ENCODE results near the gene GDF7.

Gene GDF7

DNA sequence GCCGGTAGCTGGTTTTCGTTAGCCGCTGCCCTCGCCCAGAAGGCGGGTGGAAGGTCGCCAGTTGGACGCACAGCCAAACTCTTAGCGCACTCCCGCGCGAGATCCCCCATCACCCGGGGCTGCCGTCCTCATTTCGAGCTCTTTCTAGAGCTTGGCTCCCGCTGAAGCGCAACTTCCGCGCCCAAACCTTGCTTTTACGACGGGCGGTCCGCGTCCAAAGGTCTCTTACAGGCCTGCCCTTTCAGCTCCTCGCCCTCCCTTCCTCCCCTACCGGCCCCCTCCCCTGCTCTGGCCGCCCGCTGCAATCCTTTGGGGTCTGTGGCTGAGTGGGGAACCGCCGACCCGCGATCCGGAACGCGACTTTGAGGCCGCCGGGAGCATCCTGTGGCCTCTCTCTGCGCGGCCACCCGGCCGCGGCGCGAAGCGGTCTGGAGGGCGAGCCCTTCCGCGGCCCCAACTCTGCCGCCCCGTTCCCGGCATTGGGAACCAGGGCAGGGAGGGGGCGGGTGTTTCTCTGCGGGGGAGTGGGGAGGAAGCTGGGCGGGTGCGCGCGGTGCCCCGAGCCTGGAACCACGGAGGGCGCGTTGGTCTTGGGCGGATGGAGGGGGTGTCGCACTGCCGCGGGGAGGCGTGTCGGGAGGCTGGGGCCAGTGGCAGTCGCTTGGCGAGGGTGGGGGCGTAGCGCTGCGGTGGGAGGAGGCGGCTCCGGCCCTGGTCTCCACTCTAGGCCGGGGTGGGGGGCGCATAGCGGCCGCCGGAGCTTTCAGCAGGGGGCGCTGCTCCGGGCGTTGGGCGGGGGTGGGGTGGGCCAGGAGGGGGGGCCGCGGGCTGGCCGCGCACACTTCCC lies at the start of gene GDF7:
Gene GDF7 (plus strand): TSS at position 841 of the 847 bp plus-strand sequence. CDS start 96 bp downstream, outside the sequence.
- DNase-seq = peak in 2 of 6 experiments; percentile 22 to 29

DNA sequence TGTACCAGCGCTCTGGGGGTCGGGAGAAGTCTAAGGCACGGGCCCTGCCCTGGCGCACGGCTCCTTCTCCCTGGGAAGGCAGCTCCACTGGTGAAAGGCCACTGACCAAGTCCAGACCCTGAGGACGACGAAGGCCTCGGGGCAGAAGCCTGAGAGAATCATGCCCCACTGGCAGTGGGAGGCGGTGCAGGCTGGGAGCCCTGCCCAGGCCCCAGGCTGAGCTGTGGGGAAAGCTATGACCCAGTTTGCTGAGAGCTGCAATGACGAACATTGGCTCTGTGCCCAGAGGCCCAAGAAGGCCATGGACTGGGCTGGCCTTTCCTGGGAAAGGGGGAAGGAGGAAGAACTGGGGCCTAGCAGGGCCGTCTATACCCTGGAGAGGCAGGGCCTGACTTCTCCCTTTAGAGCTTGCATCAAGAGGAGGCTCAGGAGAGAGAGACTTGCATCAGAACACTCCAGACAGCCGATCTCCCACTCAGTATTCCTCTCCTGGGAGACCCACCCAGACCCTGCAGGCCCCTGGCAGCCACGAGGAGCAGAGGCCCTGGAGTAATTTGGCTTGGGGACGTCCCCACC lies 49.0 kb upstream of the GDF7 start:
- no peak for DNase-seq

DNA sequence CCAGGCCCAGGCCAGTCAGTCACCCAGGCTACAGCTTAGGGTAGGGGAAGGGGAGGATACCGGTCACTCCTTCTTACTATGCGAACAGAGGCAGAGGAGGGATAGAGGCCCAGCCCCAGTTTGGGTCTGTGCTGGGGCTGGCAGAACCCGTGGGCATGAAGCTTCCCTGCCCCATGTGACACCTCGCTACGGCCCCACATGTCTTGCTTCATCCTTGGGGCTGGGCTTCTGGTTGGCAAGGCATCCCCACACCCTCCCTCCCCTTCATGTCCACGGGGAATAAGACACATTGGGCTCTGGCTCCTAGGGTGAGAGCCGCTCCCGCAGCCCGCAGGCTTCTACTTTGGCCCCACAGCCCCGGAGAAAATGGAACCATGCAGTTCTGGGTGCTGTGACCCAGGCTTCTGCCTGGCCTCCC lies 48.5 kb upstream of the GDF7 start:
- DNase-seq = no peak

DNA sequence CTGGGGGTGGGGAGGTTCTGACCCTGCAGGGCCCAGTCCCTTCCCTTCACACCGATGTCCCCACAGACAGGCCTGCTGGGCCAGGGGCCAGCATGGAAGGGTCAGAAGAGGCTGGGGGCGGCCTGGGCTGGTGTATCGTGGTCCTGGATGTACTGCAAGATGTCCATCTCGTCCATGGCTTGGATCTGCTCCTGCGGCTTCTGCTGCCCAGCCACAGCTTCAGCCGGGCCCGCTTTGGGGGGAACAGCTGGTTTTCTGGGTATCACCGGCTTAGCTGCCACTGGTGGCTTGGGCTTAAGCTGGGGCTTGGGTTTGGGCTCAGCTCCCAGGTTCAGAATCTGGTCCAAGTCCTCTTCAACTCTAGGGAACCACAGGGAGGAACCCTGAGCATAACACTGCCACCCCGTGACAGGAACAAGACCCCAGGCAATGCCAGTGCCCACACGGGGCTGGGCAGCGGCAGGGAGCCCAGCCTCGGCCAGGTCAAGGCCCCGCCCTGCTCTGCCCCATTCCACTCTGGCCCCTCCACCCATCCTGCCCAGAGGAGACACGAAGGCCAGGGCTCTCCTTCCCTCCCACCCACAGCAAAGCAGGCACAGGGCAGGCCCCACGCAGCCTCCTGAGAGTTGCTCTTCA lies 47.9 kb upstream of the GDF7 start:
- DNase-seq = no peak

DNA sequence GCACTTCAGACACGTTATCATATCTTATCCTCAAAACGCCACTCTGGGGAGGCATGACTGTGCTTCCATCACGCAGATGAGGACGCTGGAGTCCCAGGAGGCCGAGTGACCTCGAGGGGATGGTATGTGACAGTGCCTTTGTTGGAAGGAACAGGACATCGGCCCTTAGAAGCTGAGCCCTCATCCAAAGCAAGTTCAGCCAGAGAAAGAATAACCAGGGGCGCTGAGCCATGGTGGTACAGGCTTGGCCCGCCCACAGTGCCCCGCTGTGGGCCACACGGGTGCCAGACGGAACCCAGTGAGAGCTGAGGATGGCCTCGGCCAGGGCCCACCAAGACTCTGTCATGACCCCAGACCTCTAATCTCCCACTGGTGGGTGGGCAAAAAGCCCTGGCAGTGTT lies 47.3 kb upstream of the GDF7 start:
- DNase-seq = no peak

DNA sequence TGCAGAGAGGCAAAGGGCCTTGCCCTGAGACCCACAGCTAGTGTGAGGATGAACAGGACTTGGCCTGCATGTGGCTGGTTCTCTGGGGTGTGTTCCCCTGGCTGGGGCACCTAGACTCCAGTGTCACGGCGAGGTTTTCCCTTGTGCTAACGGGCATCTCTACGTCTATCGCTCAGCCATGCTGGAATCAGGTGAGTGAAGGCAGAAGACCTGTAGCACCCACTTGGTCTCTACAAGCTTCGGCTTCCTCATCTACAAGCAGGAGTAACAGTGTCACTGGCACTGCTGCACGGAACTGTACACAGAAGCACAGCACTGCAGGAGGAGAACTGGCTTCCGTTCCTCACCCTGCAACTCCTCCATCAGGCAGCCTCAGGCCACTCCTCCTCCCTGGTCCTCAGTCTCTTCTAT lies 46.7 kb upstream of the GDF7 start:
- no peak for DNase-seq

DNA sequence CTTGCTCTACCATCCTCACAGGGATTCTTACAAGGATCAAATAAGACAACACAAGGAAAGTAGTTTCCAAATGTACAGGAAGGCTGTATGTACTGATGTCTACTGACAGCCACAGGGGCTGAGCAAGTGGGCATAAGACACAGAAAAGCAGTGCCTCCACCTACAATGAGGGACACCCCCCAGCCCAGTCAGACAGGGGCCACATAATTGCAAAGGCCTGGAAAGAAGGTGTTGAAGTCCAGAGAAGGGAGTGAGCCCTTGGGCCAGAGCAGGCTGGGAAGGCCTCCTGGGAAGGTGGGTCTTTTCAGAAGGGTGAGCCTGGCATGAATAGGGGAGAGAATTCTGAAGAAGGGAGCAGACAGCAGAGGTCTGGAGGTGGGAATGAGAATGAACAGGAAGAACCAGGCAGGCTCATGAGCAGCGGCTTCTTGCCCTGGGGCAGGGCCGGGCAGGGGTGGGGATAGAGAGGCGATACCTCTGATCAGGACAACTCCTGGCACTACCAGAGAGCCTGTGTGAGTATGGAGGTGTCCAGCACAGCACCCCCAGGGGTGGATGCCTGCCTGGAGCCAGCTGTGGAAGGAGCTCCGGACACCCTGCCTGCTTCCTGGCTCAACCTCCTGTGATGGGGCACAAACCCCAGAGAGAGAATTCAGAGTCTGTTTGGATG lies 46.1 kb upstream of the GDF7 start:
- DNase-seq = no peak

DNA sequence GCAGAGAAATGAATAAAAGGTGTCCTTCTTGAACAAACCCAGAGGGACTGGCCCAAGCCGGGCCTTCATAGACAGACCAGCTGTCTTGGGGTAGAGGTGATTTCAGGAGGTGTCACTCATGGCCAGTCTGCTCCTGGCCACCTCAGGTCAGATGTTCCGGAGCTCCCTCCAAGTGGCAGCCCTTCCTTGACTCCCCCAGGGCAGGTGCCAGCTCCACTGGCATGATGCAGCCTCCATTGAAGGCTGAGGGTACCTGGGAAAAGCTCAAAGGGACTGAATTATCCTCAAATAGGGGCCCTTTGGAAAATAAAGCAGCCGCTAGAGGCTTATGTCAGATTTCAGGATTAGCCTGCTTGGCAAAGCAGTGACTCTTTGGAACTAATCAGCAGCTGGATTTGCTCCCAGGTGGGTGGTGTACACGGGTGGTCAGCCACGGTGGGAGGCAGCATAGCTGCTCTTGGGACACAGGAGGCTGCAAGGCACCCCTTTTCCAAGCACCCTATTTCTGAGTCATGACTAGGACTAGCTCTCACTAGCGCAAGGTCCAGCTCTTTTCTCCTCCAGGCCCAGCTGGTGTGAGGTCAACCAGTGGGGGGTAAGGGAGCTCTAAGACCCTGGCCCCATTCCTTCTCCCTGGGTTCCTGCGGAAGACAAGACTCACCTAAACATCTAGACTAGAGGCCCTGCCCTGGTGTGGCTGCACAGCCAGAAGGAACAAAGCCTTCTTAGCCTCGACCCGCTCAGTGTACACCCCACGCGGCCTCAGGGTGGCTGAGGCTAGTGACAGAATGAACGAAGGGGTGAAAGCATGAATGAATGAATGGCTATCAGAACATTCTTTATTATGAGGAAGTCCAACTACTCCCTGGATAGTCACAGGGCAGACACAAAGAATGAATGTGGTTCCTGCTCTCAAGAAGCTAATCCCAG lies 45.3 kb upstream of the GDF7 start:
- DNase-seq = no peak

DNA sequence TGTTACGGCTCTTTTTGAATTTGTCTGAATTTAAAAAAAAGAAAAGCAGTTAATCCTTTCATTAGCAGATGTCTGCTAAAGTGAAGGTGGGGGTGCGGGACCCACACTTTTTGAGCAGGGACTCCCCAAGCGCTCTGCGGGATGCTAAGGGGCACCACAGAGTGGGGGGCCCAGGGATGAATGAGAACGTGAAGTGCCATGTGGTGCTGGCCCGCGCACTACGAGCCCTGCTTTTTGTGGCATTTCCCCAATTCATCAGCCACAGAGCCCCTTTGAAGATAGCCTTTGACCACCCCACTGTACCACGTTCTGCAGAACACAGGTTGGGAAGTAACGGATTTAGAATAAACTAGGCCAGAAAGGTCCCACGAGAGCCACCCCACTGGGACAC lies 44.7 kb upstream of the GDF7 start:
- DNase-seq = no peak

DNA sequence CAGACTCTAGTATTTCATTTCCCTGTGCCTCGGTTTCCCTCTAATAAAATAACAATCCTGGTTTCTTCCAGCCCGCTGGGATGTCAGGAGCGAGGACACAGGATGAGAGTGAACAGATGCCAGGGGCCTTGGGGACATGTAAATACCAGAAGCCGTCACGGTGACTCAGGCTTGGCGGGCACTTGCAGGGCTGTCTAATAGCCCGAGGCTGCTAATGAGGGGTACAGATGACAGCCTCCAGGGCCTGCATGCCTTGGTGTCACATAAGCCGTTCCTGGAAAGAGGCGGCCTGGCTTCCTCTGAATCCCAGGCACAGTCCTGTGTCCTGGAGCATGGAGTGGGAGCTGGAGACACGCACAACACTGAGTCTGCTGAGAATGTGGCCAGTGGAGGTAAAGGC lies 44.2 kb upstream of the GDF7 start:
- no peak for DNase-seq

DNA sequence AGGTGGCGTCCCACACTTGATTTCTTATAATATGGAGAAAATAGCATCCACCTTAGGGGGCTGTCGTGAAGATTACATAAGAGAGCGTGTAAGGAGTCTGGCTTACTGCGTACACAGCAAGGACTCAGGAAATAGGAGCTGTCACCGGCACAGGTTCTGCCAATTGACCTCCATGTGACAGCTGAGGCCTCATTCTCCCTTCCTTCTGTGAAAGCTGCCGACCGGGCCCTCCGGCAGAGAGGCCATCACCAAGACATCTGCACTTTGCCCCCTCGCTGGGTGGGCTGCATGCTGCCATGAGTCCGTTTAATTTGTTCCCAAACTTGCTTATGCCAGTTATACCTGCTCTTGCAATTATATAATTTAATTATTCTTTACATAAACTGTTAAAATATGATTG lies 43.7 kb upstream of the GDF7 start:
- DNase-seq = no peak

DNA sequence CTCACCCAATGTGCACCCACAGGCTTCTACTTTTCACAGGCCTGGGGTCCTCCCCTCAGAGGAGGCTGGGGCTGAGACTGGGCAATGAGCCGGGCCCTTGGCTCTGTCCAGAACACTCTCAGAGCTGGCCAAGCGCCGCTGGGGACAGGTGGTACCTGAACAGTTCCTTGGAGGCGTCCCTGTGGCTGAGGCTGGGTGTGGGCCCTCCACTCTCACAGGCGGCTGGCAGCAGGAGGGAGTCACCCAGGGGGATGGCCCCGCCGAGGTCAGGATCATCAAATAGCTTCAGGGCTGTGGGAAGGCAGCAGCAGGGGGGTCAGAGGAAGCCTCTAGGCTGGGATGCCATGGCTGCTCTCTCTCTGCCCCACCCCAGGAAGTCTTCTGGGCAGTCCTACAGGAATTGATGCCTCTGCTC lies 43.2 kb upstream of the GDF7 start:
- no peak for DNase-seq

DNA sequence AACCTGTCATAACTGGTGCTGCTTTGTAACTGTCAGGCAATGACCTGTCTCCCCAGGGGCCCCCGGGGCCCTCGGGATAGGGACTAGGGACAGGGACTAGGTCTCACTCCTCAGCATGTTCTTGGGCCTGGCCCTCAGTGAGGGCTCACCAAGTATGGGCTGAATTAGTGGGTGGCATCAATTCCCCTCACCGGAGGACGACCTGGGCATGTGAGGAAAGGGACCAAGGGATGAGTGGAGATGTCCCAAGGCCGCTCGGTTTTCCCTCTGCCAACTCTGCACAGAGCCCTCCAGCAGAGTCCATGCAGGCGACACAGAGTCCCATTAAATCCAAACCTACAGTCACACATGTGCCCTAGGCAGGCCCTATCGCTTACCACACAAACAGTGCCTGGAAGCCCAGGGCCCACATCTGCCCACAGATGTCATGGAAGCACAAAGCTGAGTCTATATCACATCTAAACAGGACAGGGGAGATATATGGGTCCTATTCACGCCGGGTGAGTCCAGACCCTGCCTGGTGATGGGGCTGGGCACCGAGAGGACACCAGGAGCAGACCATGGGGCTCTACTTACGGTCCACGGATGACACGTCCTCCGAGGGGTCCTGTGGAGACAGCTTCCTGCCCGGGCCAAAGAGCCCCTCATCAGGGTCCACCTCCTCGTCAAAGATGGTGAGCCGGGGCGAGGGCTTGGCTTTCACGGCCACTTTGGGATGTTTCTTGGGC lies 42.6 kb upstream of the GDF7 start:
- DNase-seq = no peak

DNA sequence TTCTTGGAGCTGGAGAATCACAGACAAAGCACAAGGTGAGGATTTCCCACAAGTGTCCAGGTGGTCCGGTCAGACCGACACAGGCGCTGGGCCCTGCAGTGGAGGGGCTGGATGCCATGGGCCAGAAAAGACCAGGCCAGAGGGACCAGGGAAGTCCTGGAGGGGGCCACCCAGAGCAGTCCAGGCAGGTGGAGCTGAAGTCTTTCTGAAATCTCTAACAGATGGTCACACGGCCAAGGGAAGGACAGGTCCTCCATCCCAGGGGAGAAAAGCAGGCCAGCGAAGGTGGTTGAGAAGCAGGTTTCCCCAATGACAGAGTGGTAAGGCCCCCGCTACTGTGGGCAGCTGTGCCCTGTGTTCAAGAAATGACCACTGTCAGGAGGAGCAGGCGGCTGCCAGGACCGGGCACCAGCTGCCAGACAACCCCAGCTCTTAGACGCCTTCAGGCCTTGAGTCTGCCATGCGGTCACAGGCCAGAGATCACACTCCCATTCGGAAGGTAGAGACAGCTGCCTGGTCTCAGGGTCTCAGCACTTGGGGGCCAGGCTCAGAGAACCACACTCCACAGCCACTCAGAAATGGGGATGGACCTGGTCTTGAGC lies 42.0 kb upstream of the GDF7 start:
- DNase-seq = no peak

DNA sequence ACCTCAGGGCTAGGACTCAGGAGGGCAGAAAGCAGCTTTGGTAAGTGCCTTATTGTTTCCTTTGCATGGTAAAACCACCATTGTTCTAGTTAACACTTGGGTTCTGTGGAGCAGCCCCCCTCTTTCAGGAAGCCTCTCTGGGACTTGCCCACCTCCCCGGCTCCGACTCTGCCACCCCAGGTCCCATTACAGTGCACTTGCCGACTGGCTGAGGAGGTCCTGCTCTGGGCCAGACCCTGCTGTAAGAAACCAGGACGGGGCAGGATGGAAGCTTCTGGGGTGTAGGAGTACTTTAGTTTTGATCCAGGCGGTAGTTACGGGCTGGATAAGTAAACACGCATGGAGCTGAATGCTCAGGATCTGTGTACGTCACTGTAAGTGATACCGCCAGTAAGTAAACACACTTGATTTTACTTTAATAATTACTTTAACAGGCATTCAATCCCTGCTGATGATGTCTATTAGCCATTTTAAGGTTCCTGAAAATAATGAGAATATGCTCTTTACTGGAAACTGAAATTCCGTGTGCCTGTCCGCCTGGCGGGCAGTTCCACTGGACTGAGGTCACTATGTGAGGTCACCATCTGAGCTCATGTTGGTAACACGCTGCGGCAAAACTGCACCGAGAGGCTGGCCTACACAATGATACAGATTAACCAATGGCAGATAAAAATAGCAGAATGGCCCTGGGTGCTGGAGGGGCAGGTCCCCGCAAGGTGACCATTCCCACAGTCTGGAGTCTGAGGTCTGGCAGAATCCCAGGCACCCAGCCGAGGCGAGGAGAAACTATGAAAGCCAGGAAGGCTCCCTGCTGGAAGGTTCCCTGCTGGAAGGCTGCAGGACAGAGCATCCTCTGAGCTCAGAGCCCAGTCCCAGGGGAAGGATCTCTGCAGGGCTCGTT lies 41.2 kb upstream of the GDF7 start:
- DNase-seq = no peak

DNA sequence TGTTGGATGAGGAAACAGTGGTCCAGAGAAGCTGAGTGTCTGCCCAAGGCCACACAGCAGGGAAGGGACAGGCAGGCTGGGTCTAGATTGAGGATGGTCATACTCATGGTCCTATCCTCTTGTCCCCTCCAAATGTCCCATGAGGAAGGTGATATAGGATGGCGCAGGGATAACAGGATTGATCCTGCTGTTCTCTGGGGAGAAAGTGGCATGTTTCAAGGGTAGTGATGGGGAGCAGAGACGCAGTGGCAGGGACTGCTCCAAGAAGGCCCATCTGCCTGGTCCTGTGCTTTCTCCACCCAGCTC lies 40.6 kb upstream of the GDF7 start:
- no peak for DNase-seq

DNA sequence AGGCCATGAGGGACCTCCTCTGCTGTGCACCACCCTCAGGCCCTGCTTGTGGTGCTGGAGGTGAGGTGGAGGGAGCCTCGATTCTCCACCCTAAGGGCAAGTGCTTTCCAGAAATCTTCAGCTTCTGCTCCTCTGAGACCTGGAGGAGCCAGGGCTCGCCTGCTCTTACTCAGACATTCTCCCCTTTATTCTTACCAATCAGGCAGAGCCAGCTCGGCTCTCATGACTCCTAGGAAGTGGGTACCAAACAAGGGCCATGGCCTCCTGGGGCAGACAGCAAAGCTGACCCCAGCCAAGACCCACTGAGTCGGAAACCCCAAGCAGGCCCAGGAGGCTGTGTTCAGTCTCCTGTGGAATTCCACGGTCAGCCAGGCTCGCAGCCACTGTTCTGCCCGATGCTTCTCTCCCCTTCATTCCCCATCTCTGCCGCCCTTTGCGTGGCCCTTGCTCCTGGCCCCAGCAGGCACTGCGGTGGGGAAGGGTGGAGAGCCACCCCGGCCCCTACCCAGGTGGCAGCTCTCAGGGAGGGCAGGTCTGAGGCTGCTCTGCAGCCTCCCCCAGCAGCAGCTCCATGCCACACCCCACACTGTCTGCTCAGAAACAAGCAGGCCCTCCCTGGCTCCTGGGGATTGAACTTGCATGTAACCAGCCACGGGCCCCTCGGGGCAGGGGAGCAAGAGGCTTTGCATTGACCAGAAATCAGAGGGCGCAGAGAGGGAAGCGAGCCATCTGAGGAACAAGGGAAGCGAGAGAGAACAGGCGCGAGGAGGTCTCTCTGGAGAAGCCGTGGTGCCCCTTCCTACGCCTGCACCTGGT lies 40.0 kb upstream of the GDF7 start:
- no peak for DNase-seq

DNA sequence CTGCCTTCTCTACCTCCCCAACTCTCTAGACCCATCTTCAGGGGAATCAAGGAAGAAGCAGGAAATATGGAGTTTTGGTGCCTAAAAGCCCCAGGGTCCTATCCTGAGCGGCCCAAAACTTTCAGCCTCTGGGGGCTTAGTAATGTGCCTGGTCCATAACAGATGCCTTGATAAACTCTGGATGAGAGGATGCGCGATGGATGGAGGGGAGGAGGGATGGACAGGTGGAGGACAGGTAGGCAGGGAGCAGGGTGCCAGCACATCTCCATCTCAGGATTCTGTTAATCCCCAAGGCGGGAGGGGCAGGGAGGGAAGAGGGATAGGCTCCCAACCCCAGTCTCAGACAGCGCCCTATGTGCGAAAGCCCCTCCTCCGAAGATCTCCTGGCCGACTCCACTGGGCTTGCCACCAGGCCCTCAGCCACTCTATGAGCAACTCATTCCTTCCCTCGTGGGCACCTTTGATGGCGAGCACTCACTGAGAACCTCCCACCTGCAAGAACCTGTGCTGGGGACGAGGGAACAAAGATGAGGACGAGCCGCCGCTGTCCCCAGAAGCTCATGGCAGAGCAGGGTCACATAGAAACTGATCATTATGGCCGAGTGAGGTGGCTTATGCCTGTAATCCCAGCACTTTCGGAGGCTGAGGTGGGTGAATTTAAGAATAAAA lies 39.1 kb upstream of the GDF7 start:
- DNase-seq = no peak

DNA sequence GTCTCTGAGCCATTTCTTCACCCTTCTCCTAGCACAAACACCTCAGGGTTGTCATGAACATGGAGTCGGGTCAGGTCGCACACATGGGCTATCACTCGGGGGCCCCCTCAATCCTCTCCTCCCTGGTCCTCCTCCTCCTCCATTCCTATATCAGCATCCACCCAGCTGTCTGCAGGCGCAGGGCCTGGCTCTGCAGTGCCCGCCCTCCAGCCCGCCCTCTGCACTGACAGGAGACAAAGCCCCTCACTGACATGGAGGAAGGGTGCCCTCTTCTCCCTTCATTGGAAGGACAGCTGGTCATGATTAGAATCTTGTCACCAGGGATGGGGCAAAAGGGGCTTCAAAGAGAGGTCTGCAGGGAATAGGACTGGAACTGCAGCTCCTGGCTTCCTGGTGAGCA lies 37.8 kb upstream of the GDF7 start:
- no peak for DNase-seq

Measured in stimulated activated naive CD4-positive, alpha-beta T cell (primary cell).